RWPE1 (cell line): Measurements from ENCODE around the gene ELAC2.

ENCODE experiments used
- CTCF ChIA-PET: fragments of 350-600 bp; sonication (Branson Sonifier 250); formaldehyde crosslinking; extraction: SDS; loops from one replicate; lab custom pipeline; 2021; lab: Yijun Ruan, JAX
- POLR2A ChIA-PET: fragments of 400-600 bp; formaldehyde crosslinking; extraction: SDS; loops from one replicate; lab custom pipeline; 2020; ENCODE audit warnings: antibody characterized with exemption; ENCODE audit not compliant: low non-redundant PET; lab: Yijun Ruan, JAX
- DNase-seq: peaks from one replicate; pipeline ENCODE4 v3.0.0; 2012; ENCODE audit warnings: low spot score
- H3K27ac ChIP-seq: fragments of 450-650 bp; 2 replicates; pipeline ENCODE4 v1.5.1; 2017
- TF ChIP-seq, protein P1 (sequence below): fragments of 450-650 bp; conservative IDR thresholded peaks from 2 replicates; pipeline ENCODE4 v1.5.1; 2017; ENCODE audit warnings: low read depth, mild to moderate bottlenecking

ELAC2 gene

GRCh38 chr17:13030459-13031300, 12.9 kb upstream of the ELAC2 start:
- DNase-seq, result peak; percentile 34
- CTCF ChIA-PET, result interaction anchor here (0.5 to 1.7 kb wide), 16 partner anchors 9 to 1271 kb away, joined by 3 to 7 read pairs (median 4); partner anchors contain the start of gene ELAC2
- TF ChIP-seq, protein P1, sequence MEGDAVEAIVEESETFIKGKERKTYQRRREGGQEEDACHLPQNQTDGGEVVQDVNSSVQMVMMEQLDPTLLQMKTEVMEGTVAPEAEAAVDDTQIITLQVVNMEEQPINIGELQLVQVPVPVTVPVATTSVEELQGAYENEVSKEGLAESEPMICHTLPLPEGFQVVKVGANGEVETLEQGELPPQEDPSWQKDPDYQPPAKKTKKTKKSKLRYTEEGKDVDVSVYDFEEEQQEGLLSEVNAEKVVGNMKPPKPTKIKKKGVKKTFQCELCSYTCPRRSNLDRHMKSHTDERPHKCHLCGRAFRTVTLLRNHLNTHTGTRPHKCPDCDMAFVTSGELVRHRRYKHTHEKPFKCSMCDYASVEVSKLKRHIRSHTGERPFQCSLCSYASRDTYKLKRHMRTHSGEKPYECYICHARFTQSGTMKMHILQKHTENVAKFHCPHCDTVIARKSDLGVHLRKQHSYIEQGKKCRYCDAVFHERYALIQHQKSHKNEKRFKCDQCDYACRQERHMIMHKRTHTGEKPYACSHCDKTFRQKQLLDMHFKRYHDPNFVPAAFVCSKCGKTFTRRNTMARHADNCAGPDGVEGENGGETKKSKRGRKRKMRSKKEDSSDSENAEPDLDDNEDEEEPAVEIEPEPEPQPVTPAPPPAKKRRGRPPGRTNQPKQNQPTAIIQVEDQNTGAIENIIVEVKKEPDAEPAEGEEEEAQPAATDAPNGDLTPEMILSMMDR, result peak; percentile 68
- POLR2A ChIA-PET, result no interaction called here
- H3K27ac ChIP-seq, result no peak overlapping the region

DNA sequence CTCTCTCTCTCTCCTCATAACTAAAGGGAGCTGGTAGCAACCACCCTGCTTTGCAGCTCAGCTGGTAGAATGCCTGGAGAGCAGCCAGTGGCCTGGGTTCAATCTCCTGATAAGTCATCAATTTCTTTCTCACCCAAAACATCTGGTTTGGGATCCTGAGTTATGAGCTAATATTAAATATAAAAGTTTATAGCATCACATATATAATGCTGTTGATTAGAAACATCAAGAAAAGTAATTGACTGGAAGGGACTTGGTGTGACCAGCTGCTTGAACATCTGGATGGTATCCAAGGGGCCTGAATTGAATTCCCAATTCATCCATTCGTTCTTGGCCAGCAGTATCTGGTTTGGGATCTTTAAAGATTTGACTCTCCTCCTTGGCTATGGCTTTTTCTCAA, 12.2 kb upstream of the ELAC2 start:
- DNase-seq, result no peak
- ChIA-PET POLR2A (no interaction called here), CTCF (interaction anchor here (0.6 to 1.4 kb wide), 7 partner anchors 11 to 1272 kb away, joined by 3 to 7 read pairs (median 4); no protein-coding TSS in a partner anchor)
- TF ChIP-seq, protein P1, result no peak
- H3K27ac ChIP-seq, result no peak overlapping the region

DNA sequence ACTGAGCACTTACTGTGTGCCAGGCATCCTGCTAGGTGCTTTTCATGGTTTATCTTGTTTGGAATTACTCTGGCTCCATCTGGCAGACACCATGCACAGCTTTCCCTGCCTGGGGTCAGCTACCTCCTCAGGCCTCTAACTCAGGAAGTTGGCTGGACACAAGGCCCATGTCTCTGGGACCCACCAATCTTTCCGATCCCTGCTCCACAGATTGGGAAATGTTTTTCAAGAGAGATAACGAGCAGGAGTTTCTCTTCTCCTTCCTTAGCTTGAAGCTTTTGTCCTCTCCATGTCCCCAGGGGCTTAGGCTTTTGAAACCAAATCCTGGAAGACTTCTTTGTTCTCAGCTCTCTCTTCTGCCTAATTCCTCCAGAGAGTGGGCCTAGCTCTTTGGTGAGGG, 11.5 kb upstream of the ELAC2 start:
- CTCF ChIA-PET, result interaction anchor here (0.7 to 1.4 kb wide), 4 partner anchors 10 to 1272 kb away, joined by 3 to 7 read pairs (median 4); no protein-coding TSS in a partner anchor
- POLR2A ChIA-PET, result no interaction called here
- H3K27ac ChIP-seq, result no peak overlapping the region
- TF ChIP-seq, protein P1, result no peak
- DNase-seq, result no peak

GRCh38 chr17:13027246-13027645, 9.4 kb upstream of the ELAC2 start:
- H3K27ac ChIP-seq, result no peak overlapping the region
- CTCF ChIA-PET, result no interaction called here
- POLR2A ChIA-PET, result no interaction called here
- TF ChIP-seq, protein P1, result no peak
- DNase-seq, result no peak

GRCh38 chr17:13025687-13026086, 7.9 kb upstream of the ELAC2 start:
- DNase-seq, result no peak
- TF ChIP-seq, protein P1, result no peak
- ChIA-PET POLR2A (no interaction called here), CTCF (no interaction called here)
- H3K27ac ChIP-seq, result no peak overlapping the region

- DNase-seq, result no peak
- POLR2A ChIA-PET, result no interaction called here
- CTCF ChIA-PET, result interaction anchor here (0.7 kb wide), 1 partner anchor 16 kb away, joined by 5 read pairs; no protein-coding TSS in a partner anchor
- H3K27ac ChIP-seq, result no peak overlapping the region
- TF ChIP-seq, protein P1, result no peak
These were observed 7.4 kb upstream of the ELAC2 start for GRCh38 chr17:13025258-13025627.
